GM12892 (cell line): ENCODE measurements around the gene ACKR2.
A peak's percentile ranks its signal among the peaks of the same experiment; 100 is the strongest.

Experiments
- DNase-seq: peaks from one replicate; pipeline ENCODE4 v3.0.0; 2011; ENCODE audit not compliant: insufficient read length
- FAIRE-seq: peaks from 2 replicates; lab custom pipeline; 2011; peaks lifted over from hg19 to GRCh38; lab: Jason Lieb, UNC
- POLR2A ChIP-seq: IDR thresholded peaks from 2 replicates; pipeline ENCODE4 v1.6.1; 2011; ENCODE audit warnings: low read depth, low read length, control low read depth
- POLR2AphosphoS5 ChIP-seq: IDR thresholded peaks from 2 replicates; pipeline ENCODE4 v1.6.1; 2011; ENCODE audit warnings: low read depth, low read length, control low read depth
- TAF1 ChIP-seq: IDR thresholded peaks from 2 replicates; pipeline ENCODE4 v1.6.1; 2011; ENCODE audit warnings: low read depth, mild to moderate bottlenecking, control low read depth, low read length, borderline replicate concordance

ACKR2 gene

DNA sequence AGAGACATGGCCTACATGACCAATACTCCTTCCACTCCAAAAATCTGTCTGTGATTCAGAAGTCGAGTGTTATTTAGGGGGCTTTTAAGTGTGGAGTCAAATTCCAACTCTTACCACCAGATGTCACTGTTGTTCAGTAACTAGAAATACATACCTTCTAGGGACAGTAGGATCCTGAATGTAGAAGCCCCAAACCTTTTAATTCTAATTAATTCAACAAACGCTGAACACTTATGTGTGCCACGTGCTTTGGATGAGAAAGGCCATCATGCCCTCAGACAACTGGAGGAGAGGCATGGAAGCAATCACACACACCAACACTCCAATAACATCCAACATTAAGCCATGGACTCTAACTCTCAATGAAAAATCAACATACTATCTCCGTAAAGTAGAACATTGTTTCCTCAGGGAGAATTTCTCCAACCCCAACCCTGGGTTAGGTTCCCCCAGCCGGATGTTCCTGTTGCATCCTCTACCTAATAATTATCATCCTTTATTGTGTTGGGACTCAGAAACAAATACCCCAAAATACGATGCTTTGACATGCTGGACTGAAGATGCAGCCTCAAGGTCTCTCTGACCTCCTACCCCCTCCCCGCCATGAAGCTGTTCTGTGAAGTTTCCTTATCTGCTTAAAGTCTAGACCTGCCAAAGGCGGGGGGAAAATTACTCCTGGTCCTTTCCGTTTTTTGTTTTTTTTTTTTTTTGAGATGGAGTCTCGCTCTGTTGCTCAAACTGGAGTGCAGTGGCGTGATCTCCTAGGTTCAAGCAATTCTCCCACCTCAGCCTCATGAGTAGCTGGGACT, 28.1 kb upstream of the ACKR2 start:
- TF ChIP-seq POLR2A, result no peak
- no peak for TF ChIP-seq TAF1
- no peak for TF ChIP-seq POLR2AphosphoS5
- FAIRE-seq, result peak; percentile 82

DNA sequence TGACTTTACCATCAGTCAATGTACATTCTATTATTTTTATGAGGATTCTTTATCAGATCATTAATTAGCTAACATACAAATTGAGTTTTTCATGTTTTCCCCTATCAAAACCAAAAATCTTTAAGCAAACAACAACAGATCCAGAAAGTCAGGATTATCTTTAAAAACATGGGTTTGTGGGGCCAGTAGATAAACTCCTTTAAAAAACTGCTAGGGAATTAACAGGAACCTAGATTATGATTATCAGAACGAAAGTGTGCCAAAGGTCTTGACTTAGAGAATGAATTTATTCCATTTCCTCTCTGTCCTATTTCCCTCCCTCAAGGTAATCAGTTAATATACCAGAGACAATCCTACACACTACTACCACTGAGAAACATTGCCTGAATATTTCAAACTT, 23.0 kb upstream of the ACKR2 start:
- DNase-seq, result no peak
- TF ChIP-seq TAF1 (no peak), POLR2AphosphoS5 (no peak), POLR2A (no peak)
- FAIRE-seq, result no peak

More for the DNA sequence above, 28.1 kb upstream of the ACKR2 start:
- peak; percentile 26 for DNase-seq

- no peak for TF ChIP-seq TAF1
- TF ChIP-seq POLR2A, result no peak
- TF ChIP-seq POLR2AphosphoS5, result no peak
These were observed 22.6 kb upstream of the ACKR2 start for GRCh38 chr3:42786631-42787030.

DNA sequence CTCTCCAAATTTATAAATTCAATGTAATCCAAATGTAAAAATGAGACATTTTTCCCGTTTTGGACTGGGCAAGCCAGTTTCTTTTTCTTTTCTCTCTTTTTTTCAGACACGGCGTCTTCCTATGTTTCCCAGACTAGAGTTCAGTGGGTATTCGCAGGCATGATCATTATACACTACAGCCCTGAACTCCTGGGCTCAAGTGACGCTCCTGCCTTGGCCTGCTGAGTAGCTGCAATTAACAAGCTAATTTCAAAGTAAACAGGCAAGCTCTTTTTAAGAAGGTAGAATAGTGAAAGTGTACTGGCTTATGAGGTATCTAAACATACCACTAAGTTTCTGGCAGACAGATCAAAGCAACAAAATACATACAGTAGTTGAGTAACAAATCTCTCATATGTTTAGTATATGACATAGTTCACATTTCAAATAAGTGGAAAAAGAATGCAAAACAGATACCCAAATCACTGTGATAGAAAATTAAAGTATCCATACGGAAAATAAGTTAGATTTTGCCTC, 18.5 kb upstream of the ACKR2 start:
- no peak for DNase-seq
- TF ChIP-seq POLR2A, result no peak
- TF ChIP-seq TAF1, result no peak
- TF ChIP-seq POLR2AphosphoS5, result no peak
- no peak for FAIRE-seq

More at GRCh38 chr3:42786631-42787030, 22.6 kb upstream of the ACKR2 start:
- FAIRE-seq (no peak), DNase-seq (no peak)

GRCh38 chr3:42795621-42796181, 13.5 kb upstream of the ACKR2 start:
- no peak for FAIRE-seq
- DNase-seq, result no peak

DNA sequence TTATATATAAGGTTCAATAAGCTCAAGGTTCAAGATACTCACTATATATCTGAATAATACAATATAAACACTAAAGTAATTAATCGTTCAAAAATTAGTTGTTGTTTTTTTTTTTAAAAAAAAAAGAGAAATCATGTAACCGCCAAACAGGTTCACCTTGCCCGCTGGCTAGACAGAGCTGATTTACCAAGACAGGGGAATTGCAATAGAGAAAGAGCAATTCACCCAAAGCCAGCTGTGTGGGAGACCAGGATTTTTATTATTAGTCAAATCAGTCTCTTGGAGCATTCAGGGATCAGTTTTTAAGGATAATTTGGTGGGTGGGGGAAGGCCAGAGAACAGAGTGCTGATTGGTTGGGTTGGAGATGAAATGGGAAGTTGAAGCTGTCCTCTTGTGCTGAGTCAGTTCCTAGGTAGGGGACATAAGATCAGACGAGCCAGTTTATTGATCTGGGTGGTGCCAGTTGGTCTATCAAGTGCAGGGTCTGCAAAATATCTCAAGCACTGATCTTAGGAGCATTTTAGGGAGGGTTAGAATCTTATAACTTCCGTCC, 12.8 kb upstream of the ACKR2 start:
- no peak for TF ChIP-seq TAF1
- TF ChIP-seq POLR2A, result no peak
- no peak for TF ChIP-seq POLR2AphosphoS5
- FAIRE-seq (no peak), DNase-seq (no peak)

More at GRCh38 chr3:42795621-42796181, 13.5 kb upstream of the ACKR2 start:
- TF ChIP-seq POLR2AphosphoS5 (no peak), POLR2A (no peak), TAF1 (no peak)

GRCh38 chr3:42799376-42799775, 9.9 kb upstream of the ACKR2 start:
- TF ChIP-seq POLR2AphosphoS5 (no peak), POLR2A (no peak), TAF1 (no peak)
- DNase-seq, result no peak
- FAIRE-seq, result no peak

- TF ChIP-seq POLR2A (no peak), TAF1 (no peak), POLR2AphosphoS5 (no peak)
- FAIRE-seq (no peak), DNase-seq (no peak)
These were observed 9.0 kb upstream of the ACKR2 start for GRCh38 chr3:42800251-42800650.

- TF ChIP-seq POLR2AphosphoS5, result no peak
- no peak for TF ChIP-seq TAF1
- TF ChIP-seq POLR2A, result no peak
- no peak for FAIRE-seq
- no peak for DNase-seq
These were observed 8.1 kb upstream of the ACKR2 start for GRCh38 chr3:42801048-42801620.

- DNase-seq, result no peak
- FAIRE-seq, result no peak
These were observed 7.5 kb upstream of the ACKR2 start for GRCh38 chr3:42801784-42802183.

DNA sequence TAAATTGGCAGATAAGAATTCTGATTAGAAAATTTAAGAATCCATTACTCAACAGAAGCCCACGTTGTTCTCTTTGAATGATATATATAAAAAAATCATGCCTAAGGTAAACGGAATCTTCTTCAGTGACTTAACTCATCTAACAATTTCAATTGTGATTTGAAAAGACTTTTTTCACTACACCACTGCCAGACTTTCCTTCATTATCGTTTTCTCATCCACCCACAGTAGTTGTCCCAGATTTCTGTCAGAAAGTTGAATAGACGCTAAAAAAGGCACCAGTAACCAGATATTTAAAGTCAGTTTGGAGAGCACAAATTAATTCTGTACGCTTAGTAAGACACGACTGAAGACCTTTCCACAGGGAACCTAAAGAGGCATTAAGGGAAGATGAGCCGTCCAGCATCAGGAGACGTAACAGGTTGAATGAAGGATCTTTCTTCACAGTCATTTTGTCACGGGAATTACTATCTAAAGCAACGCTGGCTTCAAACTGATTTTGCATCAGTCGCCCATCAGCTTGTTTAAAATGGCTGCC, 6.3 kb upstream of the ACKR2 start:
- FAIRE-seq (peak; percentile 63), DNase-seq (no peak)
- TF ChIP-seq POLR2AphosphoS5 (no peak), TAF1 (no peak), POLR2A (no peak)

More at GRCh38 chr3:42801784-42802183, 7.5 kb upstream of the ACKR2 start:
- TF ChIP-seq POLR2A (no peak), TAF1 (no peak), POLR2AphosphoS5 (no peak)
